Measurements from ENCODE around the gene YDJC. TPM values are rescaled to one million over a fixed set of nuclear protein-coding genes. Genes with fewer than 3 reads are reported as not detected.

The YDJC gene
- total RNA-seq, 1 experiment from 2014 or later = 79.4 TPM

DNA sequence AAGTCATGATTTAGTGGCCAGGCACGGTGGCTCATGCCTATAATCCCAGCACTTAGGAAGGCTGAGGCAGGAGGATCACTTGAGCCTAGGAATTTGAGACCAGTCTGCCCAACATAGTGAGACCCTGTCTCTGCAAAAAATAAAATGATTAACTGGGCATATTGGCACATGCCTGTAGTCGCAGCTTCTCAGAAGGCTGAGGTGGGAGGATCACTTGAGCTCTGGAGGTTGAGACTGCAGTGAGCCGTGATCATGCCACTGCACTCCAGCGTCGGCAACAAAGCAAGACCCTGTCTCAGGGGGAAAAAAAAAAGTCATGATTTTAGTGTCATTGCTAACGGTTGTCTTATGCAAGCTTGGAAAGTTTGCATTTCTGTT is 50.4 kb downstream of the YDJC start:
- intact Hi-C loops (cut with micrococcal nuclease) = no loop called here
- H3K4me3 ChIP-seq (ENCODE audit: low read length) = no peak overlapping the region
- H3K27ac ChIP-seq (ENCODE audit: low read length) = no peak overlapping the region
- H3K4me2 ChIP-seq (ENCODE audit: low read length) = peak overlapping the region; percentile 36
- no peaks in the 10 kb centered on the region for H3K9me2 ChIP-seq (replicated peaks; ENCODE audit: low read length)
- H3K36me3 ChIP-seq (ENCODE audit: low read depth, low read length) = no peaks in the 10 kb centered on the region; the same call in 1 of the 2 replicates
- BruUV-seq (replicated peaks) = no TSS peak
- ChIA-PET POLR2A (ENCODE audit: unreplicated experiment) (no interaction called here), CTCF (interaction anchor here (0.7 kb wide), 1 partner anchor 36 kb away, joined by 3 read pairs; no protein-coding TSS in a partner anchor)
- ATAC-seq (no peak), DNase-seq (no peak)
- TF ChIP-seq, protein P1, sequence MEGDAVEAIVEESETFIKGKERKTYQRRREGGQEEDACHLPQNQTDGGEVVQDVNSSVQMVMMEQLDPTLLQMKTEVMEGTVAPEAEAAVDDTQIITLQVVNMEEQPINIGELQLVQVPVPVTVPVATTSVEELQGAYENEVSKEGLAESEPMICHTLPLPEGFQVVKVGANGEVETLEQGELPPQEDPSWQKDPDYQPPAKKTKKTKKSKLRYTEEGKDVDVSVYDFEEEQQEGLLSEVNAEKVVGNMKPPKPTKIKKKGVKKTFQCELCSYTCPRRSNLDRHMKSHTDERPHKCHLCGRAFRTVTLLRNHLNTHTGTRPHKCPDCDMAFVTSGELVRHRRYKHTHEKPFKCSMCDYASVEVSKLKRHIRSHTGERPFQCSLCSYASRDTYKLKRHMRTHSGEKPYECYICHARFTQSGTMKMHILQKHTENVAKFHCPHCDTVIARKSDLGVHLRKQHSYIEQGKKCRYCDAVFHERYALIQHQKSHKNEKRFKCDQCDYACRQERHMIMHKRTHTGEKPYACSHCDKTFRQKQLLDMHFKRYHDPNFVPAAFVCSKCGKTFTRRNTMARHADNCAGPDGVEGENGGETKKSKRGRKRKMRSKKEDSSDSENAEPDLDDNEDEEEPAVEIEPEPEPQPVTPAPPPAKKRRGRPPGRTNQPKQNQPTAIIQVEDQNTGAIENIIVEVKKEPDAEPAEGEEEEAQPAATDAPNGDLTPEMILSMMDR (conservative IDR thresholded peaks at IDR 0.05; ENCODE audit: low read depth, low read length) = no peak
- TF ChIP-seq EZH2 (IDR thresholded peaks at IDR 0.05; ENCODE audit: low read length, unreplicated experiment) (no peak), EZH2phosphoT487 (IDR thresholded peaks at IDR 0.05; ENCODE audit: borderline replicate concordance, low read length) (no peak)
- no peaks in the 10 kb centered on the region for H3F3A ChIP-seq (ENCODE audit: low read length, unreplicated experiment)
- H3K27me3 ChIP-seq (ENCODE audit: low read length) = no peaks in the 10 kb centered on the region
- peaks cover 12% of the 10 kb centered on the region for H3K4me1 ChIP-seq (ENCODE audit: insufficient read depth, low read length)
- H3K79me2 ChIP-seq (ENCODE audit: low read length) = peaks cover 97% of the 10 kb centered on the region
- no peaks in the 10 kb centered on the region for H3K9me3 ChIP-seq (ENCODE audit: low read length)
- no peak overlapping the region for H2AFZ ChIP-seq (ENCODE audit: low read length)
- peaks cover 48% of the 10 kb centered on the region for H4K20me1 ChIP-seq (ENCODE audit: low read length)
- no peak overlapping the region for H3K9ac ChIP-seq (ENCODE audit: low read length)

Small RNA genes within 50 kb of the gene (microRNA-seq; reads per million reads assigned to microRNA genes)
- 897 reads per million, percentile 83 among the genes with 10 or more reads in this experiment for gene MIR130B (ENCODE audit: unreplicated experiment)
- 48.6 reads per million, percentile 57 among the genes with 10 or more reads in this experiment for gene MIR301B (ENCODE audit: unreplicated experiment)

Other genes with a start within 250 kb of the YDJC start
- 0.06 TPM in 1 of 2 replicates, not detected in the other for gene RIMBP3B, start 246.3 kb downstream of the YDJC start, total RNA-seq (2014; rRNA removed)
- 3.5 and 4.8 TPM in 2 replicates for gene HIC2, start 212.7 kb downstream of the YDJC start, total RNA-seq (2014; rRNA removed)
- gene TMEM191C, start 162.6 kb downstream of the YDJC start, total RNA-seq (2014; rRNA removed) = 6.4 and 6.7 TPM in 2 replicates
- 0.29 TPM in 1 of 2 replicates, not detected in the other for gene RIMBP3C, start 78.6 kb downstream of the YDJC start, total RNA-seq (2014; rRNA removed)
- gene UBE2L3, start 62.3 kb downstream of the YDJC start, total RNA-seq (2014; rRNA removed) = 50.7 and 72.0 TPM in 2 replicates
- gene CCDC116, start 2.7 kb upstream of the YDJC start, total RNA-seq (2014; rRNA removed) = not detected in 2 replicates
- gene SDF2L1, start 12.3 kb upstream of the YDJC start, total RNA-seq (2014; rRNA removed) = 180 and 214 TPM in 2 replicates
- gene PPIL2, start 36.0 kb upstream of the YDJC start, total RNA-seq (2014; rRNA removed) = 32.3 and 33.7 TPM in 2 replicates
- gene YPEL1, start 105.8 kb upstream of the YDJC start, total RNA-seq (2014; rRNA removed) = 0.23 and 3.2 TPM in 2 replicates
- gene MAPK1, start 237.6 kb upstream of the YDJC start, total RNA-seq (2014; rRNA removed) = 25.1 and 32.8 TPM in 2 replicates